ENCODE data around the gene TBX10. TPM values are rescaled to one million over a fixed set of nuclear protein-coding genes. Genes with fewer than 3 reads are reported as not detected.

The TBX10 gene
- total RNA-seq, 1 experiment from 2014 or later: not detected

DNA sequence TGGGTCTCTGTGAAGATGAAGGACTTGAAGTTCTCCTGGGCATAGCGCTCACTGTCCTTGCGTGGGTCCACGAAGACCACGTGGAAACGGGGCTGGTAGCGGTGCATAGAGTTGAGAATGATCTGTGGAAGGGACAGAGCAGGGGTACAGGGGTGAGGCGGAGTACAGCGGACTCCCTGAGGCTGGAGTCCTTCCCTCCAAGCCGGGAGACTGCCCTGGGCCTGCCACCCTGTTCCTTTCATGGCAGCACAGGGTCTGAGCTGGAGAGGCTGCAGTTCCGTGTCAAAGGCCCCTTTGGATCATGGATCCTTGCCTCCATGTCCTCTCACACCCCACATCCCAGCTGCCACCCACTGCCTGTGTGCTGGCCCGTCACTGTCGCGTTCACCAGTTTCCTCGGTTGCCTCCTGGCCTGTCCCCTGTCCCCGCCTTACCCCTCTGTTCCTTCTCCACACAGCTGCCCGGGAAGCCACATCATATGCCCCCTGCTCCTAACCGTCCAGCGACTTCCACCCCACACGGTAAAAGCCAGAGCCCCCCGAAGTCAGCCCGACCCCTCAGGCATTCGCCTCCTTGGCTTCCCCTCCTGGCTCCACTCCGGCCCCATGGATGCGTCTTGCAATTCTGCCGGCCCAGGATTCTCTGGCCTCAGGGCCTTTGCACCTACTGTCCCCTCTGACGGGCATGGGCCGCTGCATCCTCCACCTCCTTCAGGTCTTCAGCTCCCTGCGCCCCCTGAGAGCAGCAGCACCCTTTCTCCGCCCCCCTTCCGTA, 6.4 kb downstream of the TBX10 start:
- Histone ChIP-seq H3K27ac (ENCODE audit: low read depth, low read length) (no peak overlapping the region), H3K4me1 (ENCODE audit: control insufficient read depth in 1 of 2, insufficient read depth in 2 of 2, low read length in 2 of 2) (peaks cover 5 to 25% of the 10 kb centered on the region in 2 experiments; a peak in 3 of 4 replicates), H3K9me3 (ENCODE audit: control insufficient read depth in 1 of 2, insufficient read depth in 1 of 2, low read depth in 1 of 2, low read length in 2 of 2) (no peaks in the 10 kb centered on the region), H3K9ac (ENCODE audit: low read length) (no peak overlapping the region), H3K4me3 (replicated peaks in 1 of 2; ENCODE audit: low read depth in 1 of 2, low read length in 2 of 2) (no peak overlapping the region), H3K79me2 (ENCODE audit: insufficient read depth, low read length) (no peaks in the 10 kb centered on the region), H3K4me2 (ENCODE audit: low read length) (no peak overlapping the region), H2AFZ (ENCODE audit: low read depth, low read length, poor library complexity, severe bottlenecking) (no peak overlapping the region), H3K9me2 (ENCODE audit: insufficient read depth) (no peaks in the 10 kb centered on the region), H3K36me3 (ENCODE audit: control insufficient read depth in 1 of 2, insufficient read depth in 2 of 2, low read length in 2 of 2) (no peaks in the 10 kb centered on the region), H3K27me3 (ENCODE audit: insufficient read depth, low read length) (no peaks in the 10 kb centered on the region), H4K20me1 (ENCODE audit: insufficient read depth) (no peaks in the 10 kb centered on the region)
- RAD21 ChIA-PET (ENCODE audit: low non-redundant PET in 1 of 2, low total read pairs in 2 of 2, uncharacterized antibody in 2 of 2, unreplicated experiment in 2 of 2): no interaction called here
- DNase-seq (ENCODE audit: low read depth, low spot score) (no peak), ATAC-seq (no peak)
- POLR2A ChIA-PET: no interaction called here
- CTCF ChIA-PET: no interaction called here
- TF ChIP-seq POLR2A (IDR thresholded peaks at IDR 0.05; ENCODE audit: borderline replicate concordance, extremely low read depth, insufficient read depth, insufficient read length): no peak
- TF ChIP-seq, protein P1, sequence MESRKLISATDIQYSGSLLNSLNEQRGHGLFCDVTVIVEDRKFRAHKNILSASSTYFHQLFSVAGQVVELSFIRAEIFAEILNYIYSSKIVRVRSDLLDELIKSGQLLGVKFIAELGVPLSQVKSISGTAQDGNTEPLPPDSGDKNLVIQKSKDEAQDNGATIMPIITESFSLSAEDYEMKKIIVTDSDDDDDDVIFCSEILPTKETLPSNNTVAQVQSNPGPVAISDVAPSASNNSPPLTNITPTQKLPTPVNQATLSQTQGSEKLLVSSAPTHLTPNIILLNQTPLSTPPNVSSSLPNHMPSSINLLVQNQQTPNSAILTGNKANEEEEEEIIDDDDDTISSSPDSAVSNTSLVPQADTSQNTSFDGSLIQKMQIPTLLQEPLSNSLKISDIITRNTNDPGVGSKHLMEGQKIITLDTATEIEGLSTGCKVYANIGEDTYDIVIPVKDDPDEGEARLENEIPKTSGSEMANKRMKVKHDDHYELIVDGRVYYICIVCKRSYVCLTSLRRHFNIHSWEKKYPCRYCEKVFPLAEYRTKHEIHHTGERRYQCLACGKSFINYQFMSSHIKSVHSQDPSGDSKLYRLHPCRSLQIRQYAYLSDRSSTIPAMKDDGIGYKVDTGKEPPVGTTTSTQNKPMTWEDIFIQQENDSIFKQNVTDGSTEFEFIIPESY (IDR thresholded peaks at IDR 0.05; ENCODE audit: extremely low read depth, insufficient replicate concordance, low read length): no peak
- TF ChIP-seq SRF (IDR thresholded peaks at IDR 0.05; ENCODE audit: low read depth): no peak
- TF ChIP-seq TCF7L2 (IDR thresholded peaks at IDR 0.05; ENCODE audit: borderline replicate concordance, extremely low read depth, insufficient read depth, insufficient read length): no peak
- no peak for TF ChIP-seq SIN3A (IDR thresholded peaks at IDR 0.05; ENCODE audit: low read depth)
- no peak for TF ChIP-seq SP1 (IDR thresholded peaks at IDR 0.05; ENCODE audit: low read depth)
- TF ChIP-seq, protein P2, sequence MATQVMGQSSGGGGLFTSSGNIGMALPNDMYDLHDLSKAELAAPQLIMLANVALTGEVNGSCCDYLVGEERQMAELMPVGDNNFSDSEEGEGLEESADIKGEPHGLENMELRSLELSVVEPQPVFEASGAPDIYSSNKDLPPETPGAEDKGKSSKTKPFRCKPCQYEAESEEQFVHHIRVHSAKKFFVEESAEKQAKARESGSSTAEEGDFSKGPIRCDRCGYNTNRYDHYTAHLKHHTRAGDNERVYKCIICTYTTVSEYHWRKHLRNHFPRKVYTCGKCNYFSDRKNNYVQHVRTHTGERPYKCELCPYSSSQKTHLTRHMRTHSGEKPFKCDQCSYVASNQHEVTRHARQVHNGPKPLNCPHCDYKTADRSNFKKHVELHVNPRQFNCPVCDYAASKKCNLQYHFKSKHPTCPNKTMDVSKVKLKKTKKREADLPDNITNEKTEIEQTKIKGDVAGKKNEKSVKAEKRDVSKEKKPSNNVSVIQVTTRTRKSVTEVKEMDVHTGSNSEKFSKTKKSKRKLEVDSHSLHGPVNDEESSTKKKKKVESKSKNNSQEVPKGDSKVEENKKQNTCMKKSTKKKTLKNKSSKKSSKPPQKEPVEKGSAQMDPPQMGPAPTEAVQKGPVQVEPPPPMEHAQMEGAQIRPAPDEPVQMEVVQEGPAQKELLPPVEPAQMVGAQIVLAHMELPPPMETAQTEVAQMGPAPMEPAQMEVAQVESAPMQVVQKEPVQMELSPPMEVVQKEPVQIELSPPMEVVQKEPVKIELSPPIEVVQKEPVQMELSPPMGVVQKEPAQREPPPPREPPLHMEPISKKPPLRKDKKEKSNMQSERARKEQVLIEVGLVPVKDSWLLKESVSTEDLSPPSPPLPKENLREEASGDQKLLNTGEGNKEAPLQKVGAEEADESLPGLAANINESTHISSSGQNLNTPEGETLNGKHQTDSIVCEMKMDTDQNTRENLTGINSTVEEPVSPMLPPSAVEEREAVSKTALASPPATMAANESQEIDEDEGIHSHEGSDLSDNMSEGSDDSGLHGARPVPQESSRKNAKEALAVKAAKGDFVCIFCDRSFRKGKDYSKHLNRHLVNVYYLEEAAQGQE (IDR thresholded peaks at IDR 0.05; ENCODE audit: low read depth): no peak
- TF ChIP-seq EZH2phosphoT487 (IDR thresholded peaks at IDR 0.05; ENCODE audit: borderline replicate concordance): no peak
- TF ChIP-seq POLR2AphosphoS5 (IDR thresholded peaks at IDR 0.05; ENCODE audit: low read depth, low read length): no peak
- no peak for TF ChIP-seq ELF1 (IDR thresholded peaks at IDR 0.05; ENCODE audit: borderline replicate concordance, low read depth)
- TF ChIP-seq ZFX (IDR thresholded peaks at IDR 0.05): no peak
- TF ChIP-seq, protein P3, sequence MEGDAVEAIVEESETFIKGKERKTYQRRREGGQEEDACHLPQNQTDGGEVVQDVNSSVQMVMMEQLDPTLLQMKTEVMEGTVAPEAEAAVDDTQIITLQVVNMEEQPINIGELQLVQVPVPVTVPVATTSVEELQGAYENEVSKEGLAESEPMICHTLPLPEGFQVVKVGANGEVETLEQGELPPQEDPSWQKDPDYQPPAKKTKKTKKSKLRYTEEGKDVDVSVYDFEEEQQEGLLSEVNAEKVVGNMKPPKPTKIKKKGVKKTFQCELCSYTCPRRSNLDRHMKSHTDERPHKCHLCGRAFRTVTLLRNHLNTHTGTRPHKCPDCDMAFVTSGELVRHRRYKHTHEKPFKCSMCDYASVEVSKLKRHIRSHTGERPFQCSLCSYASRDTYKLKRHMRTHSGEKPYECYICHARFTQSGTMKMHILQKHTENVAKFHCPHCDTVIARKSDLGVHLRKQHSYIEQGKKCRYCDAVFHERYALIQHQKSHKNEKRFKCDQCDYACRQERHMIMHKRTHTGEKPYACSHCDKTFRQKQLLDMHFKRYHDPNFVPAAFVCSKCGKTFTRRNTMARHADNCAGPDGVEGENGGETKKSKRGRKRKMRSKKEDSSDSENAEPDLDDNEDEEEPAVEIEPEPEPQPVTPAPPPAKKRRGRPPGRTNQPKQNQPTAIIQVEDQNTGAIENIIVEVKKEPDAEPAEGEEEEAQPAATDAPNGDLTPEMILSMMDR (IDR thresholded peaks at IDR 0.05 in 2 of 3, conservative IDR thresholded peaks at IDR 0.05 in 1 of 3; ENCODE audit: borderline replicate concordance in 1 of 3, insufficient read depth in 1 of 3, low read depth in 2 of 3, low read length in 2 of 3): no peak
- no peak for TF ChIP-seq RAD21 (IDR thresholded peaks at IDR 0.05; ENCODE audit: low read depth)
- no peak for TF ChIP-seq FOSL1 (IDR thresholded peaks at IDR 0.05; ENCODE audit: low read depth)
- no peak for TF ChIP-seq JUND (IDR thresholded peaks at IDR 0.05)
- no peak for TF ChIP-seq EZH2 (IDR thresholded peaks at IDR 0.05)
- no peak for TF ChIP-seq YY1 (IDR thresholded peaks at IDR 0.05; ENCODE audit: extremely low read depth, insufficient replicate concordance, low read depth, low read length)
- TF ChIP-seq, protein P4, sequence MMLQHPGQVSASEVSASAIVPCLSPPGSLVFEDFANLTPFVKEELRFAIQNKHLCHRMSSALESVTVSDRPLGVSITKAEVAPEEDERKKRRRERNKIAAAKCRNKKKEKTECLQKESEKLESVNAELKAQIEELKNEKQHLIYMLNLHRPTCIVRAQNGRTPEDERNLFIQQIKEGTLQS (IDR thresholded peaks at IDR 0.05): no peak
- intact Hi-C loops (cut with micrococcal nuclease): loop anchor here (10.0 kb wide), 1 partner anchor 82 kb away; no protein-coding TSS in a partner anchor
- no TSS peak for BruUV-seq (replicated peaks)

Measured in HCT116 (cell line).